Suprapubic skin (tissue), 4 donors: Measurements from ENCODE around the gene CHRNB2. TPM values are rescaled to one million over a fixed set of nuclear protein-coding genes. Genes with fewer than 3 reads are reported as not detected.

Source experiments
- DNase-seq, 2 donors: peaks; one replicate each; pipeline ENCODE4 v3.0.0-alpha.2; 2019; ENCODE audit warnings: low spot score in 2 of 2
- H3K27ac ChIP-seq: fragments of 200-600 bp; sonication (generic); one replicate; pipeline ENCODE4 v1.5.1; 2019
- H3K27me3 ChIP-seq: fragments of 200-600 bp; sonication (generic); one replicate; pipeline ENCODE4 v1.5.1; 2019
- H3K36me3 ChIP-seq: fragments of 200-600 bp; sonication (generic); one replicate; pipeline ENCODE4 v1.5.1; 2019
- H3K4me1 ChIP-seq: fragments of 200-600 bp; sonication (generic); one replicate; pipeline ENCODE4 v1.5.1; 2019
- H3K4me3 ChIP-seq: fragments of 200-600 bp; sonication (generic); one replicate; pipeline ENCODE4 v1.5.1; 2019; ENCODE audit warnings: mild to moderate bottlenecking
- H3K9me3 ChIP-seq: fragments of 200-600 bp; sonication (generic); one replicate; pipeline ENCODE4 v1.5.1; 2019
- EP300 ChIP-seq: sonication (generic); formaldehyde crosslinking; IDR thresholded peaks from one replicate; pipeline ENCODE4 v1.6.1; 2017; ENCODE audit warnings: antibody characterized with exemption
- POLR2A ChIP-seq, 2 donors: fragments of 450-650 bp; IDR thresholded peaks; one replicate each; pipeline ENCODE4 v1.6.1; 2017; ENCODE audit warnings: antibody characterized with exemption in 2 of 2, mild to moderate bottlenecking in 2 of 2, moderate library complexity in 2 of 2
- POLR2AphosphoS5 ChIP-seq, 3 donors: sonication (generic); formaldehyde crosslinking; IDR thresholded peaks; one replicate each; pipeline ENCODE4 v1.6.1; 2017; ENCODE audit warnings: antibody characterized with exemption in 3 of 3
- WGBS: methylation state at CpG from one replicate; pipeline ENCODE4 v1.1.5; 2018; 5-methylcytosine and 5-hydroxymethylcytosine counted together
- total RNA-seq, 4 donors: library from RNA; depleted of rRNA; stranded (reverse); fragments of >200 nt; gene quantifications; one replicate each; pipeline ENCODE4 v1.1.0, GENCODE V29; 2016
- TF ChIP-seq, protein P1 (sequence below), 2 donors: fragments of 200-600 bp in 1 of 2; fragments of 450-650 bp in 1 of 2; sonication (generic) in 1 of 2; IDR thresholded peaks; one replicate each; pipeline ENCODE4 v1.5.1; 2016 to 2019; ENCODE audit warnings: antibody characterized with exemption in 2 of 2, mild to moderate bottlenecking in 1 of 2, moderate library complexity in 1 of 2

Gene CHRNB2
- total RNA-seq, 4 donors from 2014 or later: 0.26 to 0.83 (median 0.33) TPM

- H3K36me3 ChIP-seq: peaks cover 20% of the 10 kb centered on the region
- TF ChIP-seq, protein P1, sequence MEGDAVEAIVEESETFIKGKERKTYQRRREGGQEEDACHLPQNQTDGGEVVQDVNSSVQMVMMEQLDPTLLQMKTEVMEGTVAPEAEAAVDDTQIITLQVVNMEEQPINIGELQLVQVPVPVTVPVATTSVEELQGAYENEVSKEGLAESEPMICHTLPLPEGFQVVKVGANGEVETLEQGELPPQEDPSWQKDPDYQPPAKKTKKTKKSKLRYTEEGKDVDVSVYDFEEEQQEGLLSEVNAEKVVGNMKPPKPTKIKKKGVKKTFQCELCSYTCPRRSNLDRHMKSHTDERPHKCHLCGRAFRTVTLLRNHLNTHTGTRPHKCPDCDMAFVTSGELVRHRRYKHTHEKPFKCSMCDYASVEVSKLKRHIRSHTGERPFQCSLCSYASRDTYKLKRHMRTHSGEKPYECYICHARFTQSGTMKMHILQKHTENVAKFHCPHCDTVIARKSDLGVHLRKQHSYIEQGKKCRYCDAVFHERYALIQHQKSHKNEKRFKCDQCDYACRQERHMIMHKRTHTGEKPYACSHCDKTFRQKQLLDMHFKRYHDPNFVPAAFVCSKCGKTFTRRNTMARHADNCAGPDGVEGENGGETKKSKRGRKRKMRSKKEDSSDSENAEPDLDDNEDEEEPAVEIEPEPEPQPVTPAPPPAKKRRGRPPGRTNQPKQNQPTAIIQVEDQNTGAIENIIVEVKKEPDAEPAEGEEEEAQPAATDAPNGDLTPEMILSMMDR (IDR thresholded peaks at IDR 0.05): no peak
- WGBS: 17% methylated on average over 6 of the region's 7 CpGs
Observed at GRCh38 chr1:154574716-154575115, 7.1 kb downstream of the CHRNB2 start.

DNA sequence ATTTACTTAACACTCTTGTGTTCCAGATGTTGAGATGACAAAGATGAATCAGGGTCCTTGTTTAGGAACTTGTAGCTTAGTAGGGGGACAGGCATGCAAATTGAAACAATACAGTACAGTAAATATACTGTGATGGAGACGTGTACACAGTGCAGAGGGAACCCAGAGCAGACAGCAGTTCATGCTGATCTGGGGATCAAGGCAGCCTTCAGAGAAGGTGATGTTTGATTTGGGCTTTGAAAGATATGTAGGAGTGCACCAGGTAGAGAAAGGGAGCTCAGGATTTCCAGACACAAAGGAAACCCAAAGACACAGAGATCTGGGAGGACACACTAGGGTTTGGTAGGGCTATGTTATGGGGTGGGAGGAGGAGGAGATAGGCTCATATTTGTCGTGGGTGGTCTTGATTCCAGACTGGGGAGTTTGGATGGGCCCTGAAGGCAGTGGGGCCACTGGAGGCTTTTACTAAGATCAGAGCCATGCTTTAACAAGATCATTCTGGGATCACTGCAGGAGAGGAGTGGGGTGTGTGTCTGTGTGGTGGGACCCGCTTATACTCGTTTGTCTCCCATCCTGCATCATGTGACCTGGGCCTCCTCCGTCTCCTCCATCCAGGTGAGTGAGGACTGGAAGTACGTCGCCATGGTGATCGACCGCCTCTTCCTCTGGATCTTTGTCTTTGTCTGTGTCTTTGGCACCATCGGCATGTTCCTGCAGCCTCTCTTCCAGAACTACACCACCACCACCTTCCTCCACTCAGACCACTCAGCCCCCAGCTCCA lies 7.8 kb downstream of the CHRNB2 start:
- no peak for DNase-seq
- H3K27ac ChIP-seq: no peak overlapping the region
- 75% methylated on average over 10 of the region's 10 CpGs for WGBS
- H3K27me3 ChIP-seq: no peaks in the 10 kb centered on the region
- peaks cover 26% of the 10 kb centered on the region for H3K36me3 ChIP-seq
- no peak for TF ChIP-seq EP300
- H3K4me3 ChIP-seq: no peak overlapping the region
- no peaks in the 10 kb centered on the region for H3K9me3 ChIP-seq
- H3K4me1 ChIP-seq: peaks cover 9% of the 10 kb centered on the region

More at GRCh38 chr1:154574716-154575115, 7.1 kb downstream of the CHRNB2 start:
- no peak overlapping the region for H3K4me3 ChIP-seq
- DNase-seq: no peak
- H3K4me1 ChIP-seq: peaks cover 9% of the 10 kb centered on the region
- no peaks in the 10 kb centered on the region for H3K9me3 ChIP-seq
- no peak overlapping the region for H3K27ac ChIP-seq
- H3K27me3 ChIP-seq: no peaks in the 10 kb centered on the region

DNA sequence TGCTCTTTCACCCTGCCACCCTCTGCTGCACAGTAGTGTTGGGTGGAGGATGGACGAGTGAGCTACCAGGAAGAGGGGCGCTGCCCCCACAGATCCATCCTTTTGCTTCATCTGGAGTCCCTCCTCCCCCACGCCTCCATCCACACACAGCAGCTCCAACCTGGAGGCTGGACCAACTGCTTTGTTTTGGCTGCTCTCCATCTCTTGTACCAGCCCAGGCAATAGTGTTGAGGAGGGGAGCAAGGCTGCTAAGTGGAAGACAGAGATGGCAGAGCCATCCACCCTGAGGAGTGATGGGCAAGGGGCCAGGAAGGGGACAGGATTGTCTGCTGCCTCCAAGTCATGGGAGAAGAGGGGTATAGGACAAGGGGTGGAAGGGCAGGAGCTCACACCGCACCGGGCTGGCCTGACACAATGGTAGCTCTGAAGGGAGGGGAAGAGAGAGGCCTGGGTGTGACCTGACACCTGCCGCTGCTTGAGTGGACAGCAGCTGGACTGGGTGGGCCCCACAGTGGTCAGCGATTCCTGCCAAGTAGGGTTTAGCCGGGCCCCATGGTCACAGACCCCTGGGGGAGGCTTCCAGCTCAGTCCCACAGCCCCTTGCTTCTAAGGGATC lies 8.5 kb downstream of the CHRNB2 start:
- peaks cover 34% of the 10 kb centered on the region for H3K36me3 ChIP-seq

DNA sequence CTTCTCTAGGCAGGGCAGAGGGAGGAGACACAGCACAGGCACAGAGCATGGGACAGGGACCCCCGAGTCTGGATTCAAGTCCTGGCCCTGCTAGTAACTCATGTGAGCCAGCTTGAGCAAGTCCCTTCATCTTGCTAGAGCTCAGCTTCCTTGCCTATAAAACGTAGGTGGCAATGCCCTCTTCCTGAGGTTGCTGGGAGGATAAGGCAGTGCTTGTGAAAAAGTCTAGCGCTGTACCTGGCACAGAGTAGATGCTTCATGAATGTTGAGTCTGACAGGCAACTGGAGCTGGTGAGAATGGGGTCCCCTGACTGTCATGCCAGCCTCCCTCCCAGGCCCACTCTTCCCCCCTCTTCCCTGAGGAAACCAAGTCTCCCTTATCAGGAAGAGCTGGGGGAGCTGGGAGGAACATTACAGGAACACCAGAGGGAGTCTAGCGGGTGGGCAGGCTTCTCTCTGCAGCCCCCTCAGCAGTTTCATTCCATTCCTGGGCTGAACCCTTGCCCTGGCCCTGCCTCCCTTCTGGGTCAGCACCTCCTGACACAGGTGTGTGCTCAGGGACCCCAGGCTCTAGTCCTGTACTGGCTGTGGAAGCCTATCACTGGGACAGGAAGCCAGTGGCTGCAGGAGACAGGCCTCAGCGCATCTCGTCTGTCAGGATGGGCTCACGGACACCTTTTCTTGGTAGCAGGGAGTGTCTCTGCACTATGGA lies 9.9 kb downstream of the CHRNB2 start:
- H3K36me3 ChIP-seq: peaks cover 48% of the 10 kb centered on the region
- H3K27me3 ChIP-seq: no peaks in the 10 kb centered on the region
- H3K4me1 ChIP-seq: peaks cover 9% of the 10 kb centered on the region
- no peaks in the 10 kb centered on the region for H3K9me3 ChIP-seq
- WGBS: 83% methylated on average over 2 of the region's 7 CpGs
- TF ChIP-seq POLR2A (IDR thresholded peaks at IDR 0.05) (no peak), POLR2AphosphoS5 (IDR thresholded peaks at IDR 0.05) (no peak), EP300 (no peak)
- TF ChIP-seq, protein P1 (IDR thresholded peaks at IDR 0.05): no peak
- no peak overlapping the region for H3K27ac ChIP-seq
- DNase-seq: no peak
- no peak overlapping the region for H3K4me3 ChIP-seq

More for the DNA sequence above, 8.5 kb downstream of the CHRNB2 start:
- H3K9me3 ChIP-seq: no peaks in the 10 kb centered on the region
- no peak overlapping the region for H3K27ac ChIP-seq
- 83% methylated on average over 8 of the region's 8 CpGs for WGBS
- H3K4me3 ChIP-seq: no peak overlapping the region
- no peaks in the 10 kb centered on the region for H3K27me3 ChIP-seq
- H3K4me1 ChIP-seq: peaks cover 9% of the 10 kb centered on the region
- no peak for DNase-seq
- TF ChIP-seq POLR2A (IDR thresholded peaks at IDR 0.05) (no peak), POLR2AphosphoS5 (IDR thresholded peaks at IDR 0.05) (no peak), EP300 (no peak)
- TF ChIP-seq, protein P1 (IDR thresholded peaks at IDR 0.05): no peak

GRCh38 chr1:154578058-154578418 lies 10.5 kb downstream of the CHRNB2 start:
- WGBS: 0% methylated on average over 2 of the region's 6 CpGs
- Histone ChIP-seq H3K9me3 (no peaks in the 10 kb centered on the region), H3K27ac (no peak overlapping the region), H3K4me1 (peaks cover 9% of the 10 kb centered on the region), H3K4me3 (no peak overlapping the region), H3K36me3 (peaks cover 53% of the 10 kb centered on the region), H3K27me3 (no peaks in the 10 kb centered on the region)
- TF ChIP-seq EP300: no peak
- no peak for TF ChIP-seq POLR2A (IDR thresholded peaks at IDR 0.05)
- TF ChIP-seq POLR2AphosphoS5 (IDR thresholded peaks at IDR 0.05): no peak
- TF ChIP-seq, protein P1 (IDR thresholded peaks at IDR 0.05): no peak
- DNase-seq: no peak
